GM12891 (cell line): ENCODE measurements around the gene CENPL.
"Not testable (repeated sequence)": the region's sequence is repeated elsewhere in the genome, so short reads cannot be mapped to it uniquely, and the experiment has no call there.

Experiments
- DNase-seq: peaks from one replicate; pipeline ENCODE4 v3.0.0; 2011; ENCODE audit warnings: low spot score; ENCODE audit not compliant: insufficient read length
- FAIRE-seq: peaks from 2 replicates; lab custom pipeline; 2011; peaks lifted over from hg19 to GRCh38; lab: Jason Lieb, UNC
- PAX5 ChIP-seq: IDR thresholded peaks from 2 replicates; pipeline ENCODE4 v1.6.1; 2011; ENCODE audit warnings: low read length, moderate library complexity, mild to moderate bottlenecking; ENCODE audit not compliant: insufficient read depth, severe bottlenecking
- POLR2A ChIP-seq: IDR thresholded peaks from 2 replicates; pipeline ENCODE4 v1.6.1; 2011; ENCODE audit warnings: low read depth, low read length, control low read depth
- POLR2AphosphoS5 ChIP-seq: IDR thresholded peaks from 2 replicates; pipeline ENCODE4 v1.6.1; 2011; ENCODE audit warnings: low read depth, low read length, control low read depth
- POU2F2 ChIP-seq: IDR thresholded peaks from 2 replicates; pipeline ENCODE4 v1.6.1; 2011; ENCODE audit warnings: low read depth, mild to moderate bottlenecking, control low read depth, low read length, moderate library complexity
- SPI1 ChIP-seq: IDR thresholded peaks from 2 replicates; pipeline ENCODE4 v1.6.1; 2011; ENCODE audit warnings: low read depth, low read length, control low read depth
- TAF1 ChIP-seq: IDR thresholded peaks from 2 replicates; pipeline ENCODE4 v1.6.1; 2011; ENCODE audit warnings: low read depth, low read length, control low read depth

Gene CENPL

DNA sequence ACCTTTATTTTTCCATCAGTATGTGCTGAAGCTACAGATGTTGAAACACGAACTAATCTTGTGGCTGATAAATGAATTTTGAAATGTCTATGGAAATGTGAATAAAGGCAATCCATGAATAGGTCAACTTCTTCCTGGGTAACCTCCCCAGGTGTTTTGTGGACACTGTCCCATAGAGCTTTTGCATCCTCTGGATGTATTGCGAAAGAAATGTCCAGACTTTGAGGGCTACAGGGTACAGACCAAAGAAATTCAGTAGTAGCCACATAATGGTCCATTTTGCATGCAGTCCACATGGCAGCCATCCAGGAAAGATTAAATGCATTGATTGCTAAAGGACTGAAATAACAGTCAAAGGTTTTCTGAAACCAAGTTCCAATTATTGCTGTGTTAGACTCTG lies 21.7 kb downstream of the CENPL start:
- TF ChIP-seq PAX5: no peak
- TF ChIP-seq POLR2AphosphoS5: no peak
- no peak for TF ChIP-seq POU2F2
- TF ChIP-seq POLR2A: no peak
- no peak for TF ChIP-seq SPI1
- no peak for TF ChIP-seq TAF1
- DNase-seq: no peak
- FAIRE-seq: no peak

DNA sequence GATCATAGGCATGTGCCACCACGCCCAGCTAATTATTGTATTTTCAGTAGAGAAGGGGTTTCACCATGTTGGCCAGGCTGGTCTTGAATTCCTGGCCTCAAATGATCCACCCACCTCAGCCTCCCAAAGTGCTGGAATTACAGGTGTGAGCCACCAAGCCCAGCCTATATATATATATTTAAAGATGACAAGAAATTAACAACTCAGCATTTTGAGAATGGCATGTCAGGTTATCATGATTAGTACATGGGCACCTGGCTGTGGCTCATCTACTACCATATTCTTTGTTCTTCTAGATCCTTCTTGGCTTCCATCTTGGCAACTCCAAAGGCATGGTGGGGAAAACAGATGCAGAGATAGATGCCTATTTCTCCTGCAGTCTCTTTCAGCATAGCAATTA lies 24.7 kb downstream of the CENPL start:
- not testable (repeated sequence) for DNase-seq, FAIRE-seq

DNA sequence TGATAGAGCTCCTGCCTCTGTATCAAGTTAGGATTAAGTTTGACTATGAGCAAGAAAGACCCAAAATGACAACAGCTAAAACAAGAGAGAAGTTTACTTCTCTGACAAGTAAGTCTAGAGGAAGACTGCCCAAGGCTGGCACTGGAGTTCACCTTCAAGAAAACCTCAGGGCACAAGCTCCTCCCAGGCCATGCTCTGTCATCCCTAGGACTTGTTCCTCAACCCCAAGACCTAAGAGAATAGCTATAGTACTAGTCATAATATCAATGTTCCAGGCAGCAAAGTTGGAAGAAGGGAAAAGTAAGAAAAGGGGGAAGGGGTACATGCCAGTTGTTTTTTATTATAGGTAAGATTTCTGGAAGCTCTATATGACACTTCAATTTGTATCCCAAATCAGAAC lies 26.6 kb downstream of the CENPL start:
- FAIRE-seq: no peak
- no peak for DNase-seq

DNA sequence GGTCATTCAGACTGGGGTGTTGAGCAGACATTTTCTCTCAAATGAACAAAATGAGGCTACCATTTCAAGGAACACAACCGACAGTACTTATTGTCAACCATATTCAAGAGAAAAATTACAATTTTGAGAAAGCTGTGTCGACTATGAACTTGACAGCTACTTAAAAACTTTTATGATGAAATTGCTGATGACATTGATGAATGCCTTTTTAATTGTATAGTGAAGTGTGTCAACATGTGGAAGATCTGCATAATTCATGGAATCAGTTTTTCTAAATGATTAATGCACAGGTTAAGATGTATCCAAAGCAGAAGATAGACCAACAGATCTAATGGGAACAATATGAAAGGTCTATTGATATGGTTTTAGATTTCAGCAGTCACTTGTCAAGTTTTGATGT lies 34.8 kb downstream of the CENPL start:
- FAIRE-seq: no peak

More for the DNA sequence above, 26.6 kb downstream of the CENPL start:
- no peak for TF ChIP-seq POLR2A
- TF ChIP-seq POU2F2: no peak
- TF ChIP-seq SPI1: no peak

DNA sequence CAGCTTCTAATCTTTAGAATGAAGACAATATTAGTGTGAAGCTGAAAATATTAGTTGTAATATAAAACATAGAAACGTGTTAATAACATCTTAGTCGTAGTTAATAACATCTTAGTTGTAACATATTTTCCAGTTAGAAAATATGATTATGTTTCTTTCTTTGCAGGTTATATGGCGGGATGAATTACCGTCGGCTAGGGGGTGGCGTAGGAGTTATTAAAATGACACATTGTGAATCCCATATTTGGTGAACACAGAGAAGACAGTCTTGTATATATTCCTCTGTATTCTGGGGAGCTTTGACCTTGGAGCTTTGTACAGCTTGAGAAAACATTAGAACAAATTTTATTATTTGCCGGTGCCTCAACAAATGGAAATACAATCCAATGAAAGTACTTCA lies 39.7 kb downstream of the CENPL start:
- FAIRE-seq (no peak), DNase-seq (no peak)
- no peak for TF ChIP-seq PAX5
- TF ChIP-seq POLR2AphosphoS5: no peak
- no peak for TF ChIP-seq SPI1
- TF ChIP-seq POU2F2: no peak
- no peak for TF ChIP-seq TAF1
- TF ChIP-seq POLR2A: no peak

More for the DNA sequence above, 34.8 kb downstream of the CENPL start:
- no peak for DNase-seq
- TF ChIP-seq TAF1 (no peak), POU2F2 (no peak), PAX5 (no peak), POLR2A (no peak), SPI1 (no peak), POLR2AphosphoS5 (no peak)

DNA sequence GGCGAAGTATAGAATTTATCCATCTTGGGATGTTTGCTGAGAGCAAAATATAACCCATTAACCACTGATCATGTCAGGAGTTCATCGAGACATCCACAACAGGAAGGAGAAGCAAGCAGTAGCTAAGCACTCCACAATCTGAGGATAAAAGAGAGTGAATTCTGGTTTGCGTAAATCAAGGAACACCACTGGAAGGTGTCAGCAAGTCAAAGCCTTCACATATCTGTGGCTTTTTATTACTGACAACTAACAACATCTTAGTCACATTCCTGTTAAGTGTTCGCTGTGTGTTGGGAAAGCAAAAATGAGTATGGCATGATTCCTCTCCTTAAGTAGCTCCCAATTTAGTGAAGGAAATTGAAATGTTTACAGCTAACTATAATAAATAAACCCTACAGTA lies 44.7 kb downstream of the CENPL start:
- TF ChIP-seq POU2F2: no peak
- no peak for TF ChIP-seq POLR2AphosphoS5
- TF ChIP-seq TAF1: no peak
- TF ChIP-seq PAX5: no peak
- no peak for TF ChIP-seq SPI1
- TF ChIP-seq POLR2A: no peak
- DNase-seq (no peak), FAIRE-seq (peak; percentile 47)

DNA sequence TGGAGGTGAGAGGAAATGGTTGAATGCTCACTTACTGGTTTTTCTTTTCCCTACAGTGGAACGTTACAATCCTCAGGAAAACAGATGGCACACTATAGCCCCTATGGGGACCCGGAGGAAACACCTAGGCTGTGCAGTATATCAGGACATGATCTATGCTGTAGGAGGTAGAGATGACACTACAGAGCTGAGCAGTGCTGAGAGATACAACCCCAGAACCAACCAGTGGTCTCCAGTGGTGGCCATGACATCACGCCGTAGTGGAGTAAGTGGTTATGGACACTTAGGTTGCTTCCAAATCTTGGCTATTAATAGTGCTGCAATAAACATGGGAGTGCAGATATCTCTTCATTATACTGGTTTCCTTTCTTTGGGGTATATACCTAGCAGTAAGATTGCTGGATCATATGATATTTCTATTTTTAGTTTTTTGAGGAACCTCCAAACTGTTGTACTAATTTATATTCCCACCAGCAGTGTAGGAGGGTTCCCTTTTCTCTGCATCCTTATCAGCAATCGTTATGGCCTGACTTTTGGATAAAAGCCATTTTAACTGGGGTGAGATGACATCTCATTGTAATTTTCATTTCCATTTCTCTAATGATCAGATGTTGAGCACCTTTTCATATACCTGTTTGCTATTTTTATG lies 49.0 kb downstream of the CENPL start:
- DNase-seq (no peak), FAIRE-seq (no peak)

DNA sequence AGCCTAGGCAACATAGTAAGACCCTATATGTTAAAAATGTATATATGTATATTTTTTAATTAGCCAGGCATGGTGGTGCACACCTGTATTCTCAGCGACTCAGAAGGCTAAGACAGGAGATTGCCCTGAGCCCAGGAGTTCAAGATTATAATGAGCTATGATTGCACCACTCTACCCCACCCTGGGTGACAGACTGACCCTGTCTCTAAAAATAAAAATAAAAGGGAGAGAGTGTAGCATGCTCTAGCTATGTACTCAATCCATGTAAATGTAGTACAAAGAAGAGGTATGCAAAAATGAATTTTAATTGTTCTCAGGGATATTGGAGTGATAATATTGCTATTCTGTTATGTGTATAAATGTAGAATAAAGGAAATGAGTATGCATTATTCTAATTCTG lies 53.1 kb downstream of the CENPL start:
- FAIRE-seq: no peak
- DNase-seq: no peak
- TF ChIP-seq POU2F2: no peak
- no peak for TF ChIP-seq POLR2A
- no peak for TF ChIP-seq POLR2AphosphoS5
- TF ChIP-seq PAX5: no peak
- no peak for TF ChIP-seq SPI1
- TF ChIP-seq TAF1: no peak

More for the DNA sequence above, 49.0 kb downstream of the CENPL start:
- no peak for TF ChIP-seq SPI1
- TF ChIP-seq PAX5: no peak
- TF ChIP-seq POU2F2: no peak
- no peak for TF ChIP-seq POLR2A
- TF ChIP-seq TAF1: no peak
- no peak for TF ChIP-seq POLR2AphosphoS5

DNA sequence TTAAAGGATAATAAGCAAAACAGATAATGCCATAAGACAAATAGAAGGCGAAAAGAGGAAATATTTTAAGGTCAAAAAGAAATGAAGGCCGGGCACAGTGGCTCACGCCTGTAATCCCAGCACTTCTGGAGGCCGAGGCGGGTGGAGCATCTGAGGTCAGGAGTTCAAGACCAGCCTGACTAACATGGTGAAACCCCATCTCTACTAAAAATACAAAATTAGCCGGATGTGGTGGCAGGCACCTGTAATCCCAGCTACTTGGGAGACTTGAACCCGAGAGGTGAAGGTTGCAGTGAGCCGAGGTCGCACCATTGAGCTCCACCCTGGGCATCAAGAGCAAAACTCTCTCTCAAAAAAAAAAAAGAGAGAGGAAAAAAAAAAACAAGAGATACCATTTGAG lies 54.4 kb downstream of the CENPL start:
- not testable (repeated sequence) for DNase-seq, FAIRE-seq

DNA sequence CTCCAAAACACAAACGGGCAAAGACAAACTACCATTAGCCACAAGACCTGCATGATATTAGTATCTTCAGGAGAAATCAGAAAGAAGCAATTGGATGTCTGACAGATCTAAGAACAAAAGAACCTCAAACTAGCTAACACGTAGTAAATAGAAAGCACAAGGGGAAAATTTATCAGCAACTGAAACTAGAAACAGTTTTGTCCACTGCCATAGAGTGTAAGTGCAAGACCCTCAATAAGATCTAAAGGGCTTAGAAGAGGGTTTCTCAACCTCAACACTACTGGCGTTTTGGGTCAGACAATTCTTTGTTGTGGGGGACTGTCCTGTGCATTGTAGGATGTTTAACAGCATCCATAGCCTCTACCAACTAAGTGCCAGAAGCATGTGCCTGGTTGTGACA lies 55.9 kb downstream of the CENPL start:
- DNase-seq (no peak), FAIRE-seq (no peak)
- TF ChIP-seq POLR2AphosphoS5 (no peak), POLR2A (no peak), PAX5 (no peak), TAF1 (no peak), SPI1 (no peak), POU2F2 (no peak)

DNA sequence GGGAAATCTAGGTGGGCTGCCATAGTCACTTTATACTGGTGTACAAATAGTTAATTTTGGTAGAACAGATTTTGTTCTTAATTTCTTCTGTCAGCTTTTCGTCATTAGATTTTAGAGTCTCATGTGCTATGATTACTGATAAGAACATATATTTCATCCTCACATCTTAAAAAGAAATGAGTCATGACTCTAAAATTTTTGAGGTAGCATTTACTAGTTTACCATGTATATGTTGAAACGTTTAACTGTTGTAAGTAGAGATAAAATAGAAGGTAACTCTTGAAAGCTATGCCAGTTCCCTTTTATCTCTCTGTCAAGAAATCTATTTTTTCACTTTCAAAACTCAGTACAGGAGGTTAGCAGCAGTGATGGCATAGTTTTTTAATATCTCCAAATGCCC lies 56.5 kb downstream of the CENPL start:
- no peak for DNase-seq
- no peak for TF ChIP-seq POLR2A
- TF ChIP-seq POLR2AphosphoS5: no peak
- FAIRE-seq: no peak

DNA sequence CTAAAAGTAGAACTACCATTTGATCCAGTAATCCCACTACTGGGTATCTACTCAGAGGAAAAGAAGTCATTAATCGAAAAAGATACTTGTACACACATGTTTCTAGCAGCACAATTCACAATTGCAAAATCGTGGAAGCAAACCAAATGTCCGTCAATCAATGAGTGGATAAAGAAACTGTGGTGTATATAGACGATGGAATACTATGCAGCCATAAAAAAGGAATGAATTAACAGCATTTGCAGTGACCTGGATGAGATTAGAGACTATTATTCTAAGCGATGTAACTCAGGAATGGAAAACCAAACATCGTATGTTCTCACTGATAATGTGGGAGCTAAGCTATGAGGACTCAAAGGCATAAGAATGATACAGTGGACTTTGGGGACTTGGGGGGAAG lies 60.4 kb downstream of the CENPL start:
- FAIRE-seq: not testable (repeated sequence)

More for the DNA sequence above, 60.4 kb downstream of the CENPL start:
- not testable (repeated sequence) for DNase-seq
